Stimulated activated CD8-positive, alpha-beta memory T cell treated with anti-CD3 and anti-CD28 coated beads, Interleukin-15, amount 100 ng/mL, for 48 hours (primary cell): Measurements from ENCODE around the gene MFRP.

Experiments used
- DNase-seq, 2 donors: peaks; one replicate each; pipeline ENCODE4 v3.0.0-alpha.2; 2020; ENCODE audit warnings: low read depth in 2 of 2

MFRP gene

GRCh38 chr11:119359365-119360214, 13.1 kb upstream of the MFRP start:
- DNase-seq, result no peak

- DNase-seq, result no peak
Measured at GRCh38 chr11:119357074-119357473, 10.6 kb upstream of the MFRP start.

GRCh38 chr11:119356349-119357031, 10.0 kb upstream of the MFRP start:
- DNase-seq, result peak; percentile 38 to 56

- no peak for DNase-seq
Measured at GRCh38 chr11:119355091-119355843, 8.8 kb upstream of the MFRP start.

- DNase-seq, result no peak
Measured at GRCh38 chr11:119352857-119353260, 6.4 kb upstream of the MFRP start.

GRCh38 chr11:119351232-119351631, 4.7 kb upstream of the MFRP start:
- no peak for DNase-seq

- no peak for DNase-seq
Measured at GRCh38 chr11:119350302-119350701, 3.8 kb upstream of the MFRP start.

GRCh38 chr11:119347940-119348605, 1.6 kb upstream of the MFRP start:
- DNase-seq, result no peak

- DNase-seq, result no peak
Measured at GRCh38 chr11:119347242-119347641, 737 bp upstream of the MFRP start.

GRCh38 chr11:119345685-119346084, 820 bp downstream of the MFRP start:
- no peak for DNase-seq

GRCh38 chr11:119344291-119345010, 2.1 kb downstream of the MFRP start:
- no peak for DNase-seq

GRCh38 chr11:119343726-119344125, 2.8 kb downstream of the MFRP start:
- no peak for DNase-seq

- no peak for DNase-seq
Measured at GRCh38 chr11:119342362-119343130, 4.0 kb downstream of the MFRP start.

GRCh38 chr11:119342023-119342300, 4.5 kb downstream of the MFRP start:
- DNase-seq, result no peak

- no peak for DNase-seq
Measured at GRCh38 chr11:119341222-119342022, 5.1 kb downstream of the MFRP start.

GRCh38 chr11:119340335-119341221, 5.9 kb downstream of the MFRP start, which contains the start of gene C1QTNF5:
Gene C1QTNF5, minus strand, starts transcription at chr11:119340883. Its CDS starts 486 bp downstream, at chr11:119340397.
- no peak for DNase-seq

- DNase-seq, result no peak
Measured at GRCh38 chr11:119339589-119340334, 6.7 kb downstream of the MFRP start.
